Trophoblast cell (in vitro differentiated cells and primary cell): ENCODE measurements around the gene LRRC74A.

Experiments
- DNase-seq, 2 donors: peaks; one replicate each; pipeline ENCODE4 v3.0.0-alpha.2; 2016
- H2AFZ ChIP-seq: 2 replicates; pipeline ENCODE4 v1.6.1; 2013; ENCODE audit warnings: low read length, moderate library complexity, mild to moderate bottlenecking; ENCODE audit not compliant: insufficient read depth, poor library complexity
- H2AK5ac ChIP-seq: 2 replicates; pipeline ENCODE4 v1.6.1; 2013; ENCODE audit warnings: mild to moderate bottlenecking, low read length
- H2BK120ac ChIP-seq: 2 replicates; pipeline ENCODE4 v1.6.1; 2013; ENCODE audit warnings: low read length, mild to moderate bottlenecking, moderate library complexity; ENCODE audit not compliant: insufficient read depth, poor library complexity
- H2BK12ac ChIP-seq: 2 replicates; pipeline ENCODE4 v1.6.1; 2013; ENCODE audit warnings: mild to moderate bottlenecking, low read length, moderate library complexity
- H2BK5ac ChIP-seq: 2 replicates; pipeline ENCODE4 v1.6.1; 2013; ENCODE audit warnings: low read length, low read depth, moderate library complexity, mild to moderate bottlenecking; ENCODE audit not compliant: poor library complexity
- H3K14ac ChIP-seq: 2 replicates; pipeline ENCODE4 v1.6.1; 2013; ENCODE audit warnings: mild to moderate bottlenecking, low read length
- H3K18ac ChIP-seq: 2 replicates; pipeline ENCODE4 v1.6.1; 2013; ENCODE audit warnings: mild to moderate bottlenecking, low read length
- H3K23ac ChIP-seq: 2 replicates; pipeline ENCODE4 v1.6.1; 2013; ENCODE audit warnings: low read length
- H3K27ac ChIP-seq: 2 replicates; pipeline ENCODE4 v1.5.1; 2013; ENCODE audit warnings: low read depth, mild to moderate bottlenecking, inconsistent platforms, low read length, moderate library complexity
- H3K27me3 ChIP-seq: 2 replicates; pipeline ENCODE4 v1.6.1; 2013; ENCODE audit warnings: inconsistent platforms, mild to moderate bottlenecking, low read length, moderate library complexity; ENCODE audit not compliant: insufficient read depth
- H3K36me3 ChIP-seq, 2 experiments: 1 replicate in 1 of 2; 2 replicates in 1 of 2; pipeline ENCODE4 v1.6.1; 2013; ENCODE audit warnings: low read length in 2 of 2, mild to moderate bottlenecking in 2 of 2, moderate library complexity in 1 of 2; ENCODE audit not compliant: insufficient read depth in 2 of 2, control insufficient read depth in 1 of 2
- H3K4ac ChIP-seq: 2 replicates; pipeline ENCODE4 v1.6.1; 2013; ENCODE audit warnings: low read depth, mild to moderate bottlenecking, low read length, moderate library complexity
- H3K4me1 ChIP-seq, 2 experiments: 1 replicate in 1 of 2; 2 replicates in 1 of 2; pipeline ENCODE4 v1.6.1; 2013; ENCODE audit warnings: low read length in 2 of 2, mild to moderate bottlenecking in 2 of 2, moderate library complexity in 1 of 2; ENCODE audit not compliant: insufficient read depth in 2 of 2, control insufficient read depth in 1 of 2
- H3K4me2 ChIP-seq: 2 replicates; pipeline ENCODE4 v1.6.1; 2013; ENCODE audit warnings: inconsistent platforms, mild to moderate bottlenecking, low read length, moderate library complexity
- H3K4me3 ChIP-seq: 2 replicates; pipeline ENCODE4 v1.5.1; 2013; ENCODE audit warnings: mild to moderate bottlenecking, low read depth, low read length, inconsistent platforms
- H3K79me1 ChIP-seq: one replicate; pipeline ENCODE4 v1.6.1; 2013; ENCODE audit warnings: low read length
- H3K79me2 ChIP-seq: 2 replicates; pipeline ENCODE4 v1.6.1; 2013; ENCODE audit warnings: low read length, mild to moderate bottlenecking; ENCODE audit not compliant: control insufficient read depth, insufficient read depth, poor library complexity
- H3K9ac ChIP-seq: 2 replicates; pipeline ENCODE4 v1.6.1; 2013; ENCODE audit warnings: mild to moderate bottlenecking, low read length
- H3K9me3 ChIP-seq: 2 replicates; pipeline ENCODE4 v1.6.1; 2013; ENCODE audit warnings: low read depth, mild to moderate bottlenecking, control low read depth, inconsistent platforms, low read length; ENCODE audit not compliant: insufficient read depth
- H4K12ac ChIP-seq: 2 replicates; pipeline ENCODE4 v1.6.1; 2013; ENCODE audit warnings: low read depth, mild to moderate bottlenecking, low read length, moderate library complexity
- H4K8ac ChIP-seq: 2 replicates; pipeline ENCODE4 v1.6.1; 2013; ENCODE audit warnings: low read depth, mild to moderate bottlenecking, low read length, moderate library complexity
- H4K91ac ChIP-seq: one replicate; pipeline ENCODE4 v1.6.1; 2013; ENCODE audit warnings: low read depth, mild to moderate bottlenecking, low read length, moderate library complexity
- WGBS: extraction: QIAGEN DNeasy Blood & Tissue Kit; methylation state at CpG from one replicate; pipeline ENCODE4 v1.1.7; 2013; ENCODE audit warnings: missing lambda C conversion rate; ENCODE audit not compliant: insufficient read length, insufficient coverage; ENCODE audit errors: extremely low coverage; 5-methylcytosine and 5-hydroxymethylcytosine counted together

The LRRC74A gene

GRCh38 chr14:76876076-76876475 lies 49.9 kb downstream of the LRRC74A start:
- H3K9me3 ChIP-seq, result peaks cover 7% of the 10 kb centered on the region
- H3K79me2 ChIP-seq, result no peaks in the 10 kb centered on the region
- no peak overlapping the region for H3K4me2 ChIP-seq
- H3K27ac ChIP-seq, result no peak overlapping the region
- no peak overlapping the region for H4K91ac ChIP-seq
- no peak overlapping the region for H2BK5ac ChIP-seq
- H3K79me1 ChIP-seq, result no peaks in the 10 kb centered on the region
- no peak overlapping the region for H2AFZ ChIP-seq
- WGBS, result no CpG with 5 or more reads among the region's 3 CpGs
- no peak overlapping the region for H3K14ac ChIP-seq
- H2BK12ac ChIP-seq, result no peak overlapping the region
- H3K9ac ChIP-seq, result no peak overlapping the region
- DNase-seq, result peak; percentile 30 to 79
- no peak overlapping the region for H3K23ac ChIP-seq
- H3K18ac ChIP-seq, result no peak overlapping the region
- H4K8ac ChIP-seq, result no peak overlapping the region
- H2BK120ac ChIP-seq, result no peak overlapping the region
- no peaks in the 10 kb centered on the region for H3K4me1 ChIP-seq
- H3K36me3 ChIP-seq, result no peaks in the 10 kb centered on the region
- H3K27me3 ChIP-seq, result no peaks in the 10 kb centered on the region
- H4K12ac ChIP-seq, result no peak overlapping the region
- H3K4ac ChIP-seq, result no peak overlapping the region
- H2AK5ac ChIP-seq, result no peak overlapping the region
- H3K4me3 ChIP-seq, result no peak overlapping the region

GRCh38 chr14:76877871-76878270 lies 51.7 kb downstream of the LRRC74A start:
- no peaks in the 10 kb centered on the region for H3K79me2 ChIP-seq
- H3K4me3 ChIP-seq, result no peak overlapping the region
- no peak overlapping the region for H4K91ac ChIP-seq
- H2AK5ac ChIP-seq, result no peak overlapping the region
- H4K8ac ChIP-seq, result no peak overlapping the region
- no peak overlapping the region for H3K27ac ChIP-seq
- no peaks in the 10 kb centered on the region for H3K27me3 ChIP-seq
- H3K14ac ChIP-seq, result no peak overlapping the region
- no peak overlapping the region for H3K23ac ChIP-seq
- H3K4me2 ChIP-seq, result no peak overlapping the region
- H4K12ac ChIP-seq, result no peak overlapping the region
- no CpG with 5 or more reads among the region's 5 CpGs for WGBS
- H3K18ac ChIP-seq, result no peak overlapping the region
- peaks cover 7% of the 10 kb centered on the region for H3K9me3 ChIP-seq
- H2BK5ac ChIP-seq, result no peak overlapping the region
- no peak overlapping the region for H2AFZ ChIP-seq
- no peak overlapping the region for H2BK12ac ChIP-seq
- no peak overlapping the region for H2BK120ac ChIP-seq
- no peak overlapping the region for H3K9ac ChIP-seq
- no peak for DNase-seq
- H3K79me1 ChIP-seq, result no peaks in the 10 kb centered on the region
- no peaks in the 10 kb centered on the region for H3K4me1 ChIP-seq
- H3K36me3 ChIP-seq, result no peaks in the 10 kb centered on the region
- no peak overlapping the region for H3K4ac ChIP-seq

- H3K4me3 ChIP-seq, result no peak overlapping the region
- no peak overlapping the region for H4K12ac ChIP-seq
- H3K79me1 ChIP-seq, result no peaks in the 10 kb centered on the region
- H3K79me2 ChIP-seq, result peaks cover 2% of the 10 kb centered on the region
- no peak overlapping the region for H3K4ac ChIP-seq
- H3K27ac ChIP-seq, result no peak overlapping the region
- H2BK5ac ChIP-seq, result no peak overlapping the region
- H4K8ac ChIP-seq, result no peak overlapping the region
- H3K4me2 ChIP-seq, result no peak overlapping the region
- H3K4me1 ChIP-seq, result peaks cover 7 to 13% of the 10 kb centered on the region in 2 experiments
- no peak overlapping the region for H2BK12ac ChIP-seq
- H3K23ac ChIP-seq, result no peak overlapping the region
- no peak overlapping the region for H2BK120ac ChIP-seq
- no CpG with 5 or more reads among the region's 4 CpGs for WGBS
- H3K18ac ChIP-seq, result no peak overlapping the region
- H3K14ac ChIP-seq, result no peak overlapping the region
- no peak overlapping the region for H2AK5ac ChIP-seq
- H3K9ac ChIP-seq, result no peak overlapping the region
- H4K91ac ChIP-seq, result no peak overlapping the region
- no peak overlapping the region for H2AFZ ChIP-seq
- H3K27me3 ChIP-seq, result no peaks in the 10 kb centered on the region
- H3K36me3 ChIP-seq, result no peaks in the 10 kb centered on the region
- DNase-seq, result no peak
- peaks cover 3% of the 10 kb centered on the region for H3K9me3 ChIP-seq
Measured at GRCh38 chr14:76880449-76880848, 54.2 kb downstream of the LRRC74A start.

GRCh38 chr14:76881348-76881747 lies 55.1 kb downstream of the LRRC74A start:
- Histone ChIP-seq H3K14ac (no peak overlapping the region), H2BK120ac (no peak overlapping the region), H3K4me1 (peaks cover 7 to 13% of the 10 kb centered on the region in 2 experiments), H3K18ac (no peak overlapping the region), H2BK12ac (no peak overlapping the region), H3K4me2 (no peak overlapping the region), H3K36me3 (no peaks in the 10 kb centered on the region), H3K79me2 (peaks cover 2% of the 10 kb centered on the region), H2AK5ac (no peak overlapping the region), H2BK5ac (no peak overlapping the region), H3K9ac (no peak overlapping the region), H3K27me3 (no peaks in the 10 kb centered on the region), H2AFZ (no peak overlapping the region), H4K91ac (no peak overlapping the region), H3K27ac (no peak overlapping the region), H3K9me3 (no peaks in the 10 kb centered on the region), H3K4ac (no peak overlapping the region), H3K23ac (no peak overlapping the region), H3K79me1 (no peaks in the 10 kb centered on the region), H4K12ac (no peak overlapping the region), H4K8ac (no peak overlapping the region), H3K4me3 (no peak overlapping the region)
- DNase-seq, result no peak
- no CpG with 5 or more reads among the region's 6 CpGs for WGBS
